Measurements from ENCODE around the gene ZNF738.

Gene ZNF738

DNA sequence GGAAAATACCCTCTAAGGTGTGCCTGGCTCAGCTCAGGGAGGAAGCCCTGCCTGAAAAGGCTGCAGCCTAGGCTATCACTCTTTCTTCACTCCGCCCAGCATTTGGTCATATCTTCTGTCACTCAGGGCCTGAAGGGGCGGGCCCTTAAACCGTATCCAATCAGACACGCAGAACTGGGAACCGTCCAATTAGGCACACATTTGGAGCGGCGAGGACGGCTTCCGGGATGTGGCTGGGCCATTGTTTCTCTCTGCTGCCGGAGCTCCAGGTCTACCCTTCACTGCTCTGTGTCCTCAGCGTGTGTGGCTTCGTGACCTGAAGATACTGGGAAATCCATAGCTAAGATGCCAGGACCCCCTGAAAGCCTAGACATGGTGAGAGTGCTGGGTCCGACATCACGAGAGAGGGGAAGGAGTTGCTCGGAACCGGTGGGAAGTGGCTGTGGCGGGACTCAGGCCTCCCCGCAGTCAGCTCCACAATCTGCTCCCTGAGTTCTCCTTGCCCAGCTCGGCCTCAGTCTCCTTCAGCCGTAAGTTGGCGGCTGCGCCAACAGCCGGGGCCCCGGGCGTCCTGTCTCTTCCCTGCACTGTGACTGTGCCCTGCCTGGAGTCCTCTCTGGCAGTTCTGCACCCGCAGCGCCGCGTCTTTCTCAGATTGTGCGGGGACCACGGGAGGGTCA is 38.2 kb downstream of the ZNF738 start, which contains the start of gene ZNF493:
Gene ZNF493 (plus strand): TSS at position 241 of the 680 bp plus-strand sequence. CDS start 105 bp downstream, at position 346.
- TF ChIP-seq GATA2 (IDR thresholded peaks at IDR 0.05; ENCODE audit: low read depth, low read length) (no peak), GATA3 (IDR thresholded peaks at IDR 0.05; ENCODE audit: low read depth, low read length) (no peak)

DNA sequence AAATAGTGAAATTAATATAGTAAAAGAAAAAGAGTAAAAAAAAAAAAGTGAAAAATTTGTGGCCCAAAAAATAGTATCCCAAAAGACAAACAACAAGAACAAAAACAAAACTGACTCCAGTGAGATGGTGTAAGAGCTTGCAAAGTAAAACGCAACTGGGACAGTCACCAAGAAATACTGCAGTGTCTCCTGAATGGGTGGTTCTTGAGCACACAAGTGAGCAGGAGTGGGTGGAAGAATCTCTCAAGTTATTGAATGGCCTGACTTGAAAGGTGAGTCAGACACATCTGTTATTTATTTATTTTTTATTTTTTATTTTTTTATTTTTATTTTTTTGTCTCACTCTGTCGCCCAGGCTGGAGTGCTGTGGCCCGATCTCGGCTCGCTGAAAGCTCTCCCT is 40.1 kb downstream of the ZNF738 start:
- TF ChIP-seq GATA2 (IDR thresholded peaks at IDR 0.05; ENCODE audit: low read depth, low read length): no peak

DNA sequence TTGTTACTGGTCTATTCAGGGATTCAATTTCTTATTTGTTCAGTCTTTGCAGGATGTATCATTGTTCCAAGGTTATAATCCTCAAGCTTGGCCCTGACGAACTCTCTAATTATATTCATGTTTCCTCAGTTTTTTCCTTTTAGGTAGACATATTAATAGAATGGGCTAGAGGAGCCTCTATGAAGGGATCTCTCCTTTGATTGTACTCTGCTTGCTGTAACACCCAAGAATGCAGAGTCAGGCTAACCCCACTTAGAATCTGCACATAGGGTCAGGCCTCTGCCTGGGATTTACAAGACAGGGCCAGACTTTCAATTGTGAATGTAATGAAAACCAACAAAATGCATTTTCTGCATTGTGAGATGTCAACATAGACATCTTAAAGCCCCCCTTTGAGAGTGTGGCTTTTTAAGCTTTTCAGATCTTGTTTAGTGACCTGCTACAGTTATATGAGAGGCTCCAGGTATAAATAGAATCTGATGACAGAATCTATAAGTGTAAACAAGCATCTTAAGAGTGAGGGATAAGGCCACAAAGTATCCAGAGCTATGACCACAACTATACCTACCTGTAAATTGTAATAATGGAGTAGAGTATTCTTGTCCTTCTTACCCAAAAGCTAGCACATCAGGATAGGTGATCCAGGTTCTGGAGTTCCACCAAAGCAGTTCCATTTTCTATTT is 43.6 kb downstream of the ZNF738 start:
- TF ChIP-seq GATA3 (IDR thresholded peaks at IDR 0.05; ENCODE audit: low read depth, low read length) (no peak), GATA2 (IDR thresholded peaks at IDR 0.05; ENCODE audit: low read depth, low read length) (no peak)

DNA sequence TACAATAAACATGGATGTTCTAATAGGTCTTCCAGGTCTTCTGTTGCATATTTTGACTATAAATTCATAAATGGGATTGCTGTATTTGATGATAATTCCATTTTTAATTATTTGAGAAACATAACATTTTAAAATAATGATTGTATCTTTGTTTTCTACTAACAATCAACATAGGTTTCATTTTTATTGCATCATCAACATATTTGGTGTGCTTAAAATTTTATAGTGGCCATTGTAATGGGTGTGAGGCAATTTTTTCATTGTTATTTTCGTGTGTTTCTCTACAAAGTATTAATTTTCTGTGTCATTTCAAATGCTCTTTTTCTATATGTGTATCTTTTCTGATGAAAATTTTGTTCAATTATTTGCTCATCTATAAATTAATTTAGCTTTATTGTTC is 51.4 kb downstream of the ZNF738 start:
- TF ChIP-seq GATA3 (IDR thresholded peaks at IDR 0.05; ENCODE audit: low read depth, low read length) (no peak), GATA2 (IDR thresholded peaks at IDR 0.05; ENCODE audit: low read depth, low read length) (no peak)

DNA sequence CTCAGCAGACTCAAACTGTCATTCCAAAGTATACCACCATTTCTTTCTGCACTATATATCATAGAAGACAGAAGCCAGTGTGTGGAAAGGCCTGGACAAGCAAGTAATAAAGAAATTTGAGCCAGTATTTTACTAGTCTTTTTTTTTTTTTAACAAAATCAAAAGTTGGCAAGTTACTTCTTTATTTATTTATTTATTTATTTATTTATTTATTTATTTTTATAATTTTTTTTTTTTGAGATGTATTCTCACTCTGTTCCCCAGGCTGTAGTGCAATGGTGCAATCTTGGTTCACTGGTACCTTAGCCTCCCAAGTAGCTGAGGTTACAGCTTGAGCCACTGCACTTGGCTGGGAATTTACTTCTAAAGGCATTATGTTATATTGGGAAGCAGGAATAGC is 63.4 kb downstream of the ZNF738 start:
- TF ChIP-seq GATA2 (IDR thresholded peaks at IDR 0.05; ENCODE audit: low read depth, low read length) (no peak), GATA3 (IDR thresholded peaks at IDR 0.05; ENCODE audit: low read depth, low read length) (no peak)

DNA sequence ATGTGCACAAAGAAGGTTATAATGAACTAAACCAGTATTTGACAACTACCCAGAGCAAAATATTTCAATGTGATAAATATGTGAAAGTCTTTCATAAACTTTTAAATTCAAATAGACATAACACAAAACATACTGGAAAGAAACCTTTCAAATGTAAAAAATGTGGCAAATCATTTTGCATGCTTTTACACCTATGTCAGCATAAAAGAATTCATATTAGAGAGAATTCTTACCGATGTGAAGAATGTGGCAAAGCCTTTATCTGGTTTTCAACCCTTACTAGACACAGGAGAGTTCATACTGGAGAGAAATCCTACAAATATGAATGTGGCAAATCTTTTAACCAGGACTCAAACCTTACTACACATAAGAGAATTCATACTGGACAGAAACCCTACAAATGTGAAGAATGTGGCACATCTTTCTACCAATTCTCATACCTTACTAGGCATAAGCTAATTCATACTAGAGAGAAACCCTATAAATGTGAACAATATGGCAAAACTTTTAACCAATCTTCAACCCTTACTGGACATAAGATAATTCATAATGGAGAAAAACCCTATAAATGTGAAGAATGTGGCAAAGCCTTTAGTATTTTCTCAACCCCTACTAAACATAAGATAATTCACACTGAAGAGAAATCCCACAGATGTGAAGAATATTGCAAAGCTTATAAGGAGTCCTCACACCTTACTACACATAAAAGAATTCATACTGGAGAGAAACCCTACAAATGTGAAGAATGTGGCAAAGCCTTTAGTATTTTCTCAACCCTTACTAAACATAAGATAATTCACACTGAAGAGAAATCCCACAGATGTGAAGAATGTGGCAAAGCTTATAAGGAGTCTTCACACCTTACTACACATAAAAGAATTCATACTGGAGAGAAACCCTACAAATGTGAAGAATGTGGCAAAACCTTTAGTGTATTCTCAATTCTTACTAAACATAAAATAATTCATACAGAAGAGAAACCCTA is 64.5 kb downstream of the ZNF738 start:
- TF ChIP-seq GATA3 (IDR thresholded peaks at IDR 0.05; ENCODE audit: low read depth, low read length) (no peak), GATA2 (IDR thresholded peaks at IDR 0.05; ENCODE audit: low read depth, low read length) (no peak)

Measured in SH-SY5Y (cell line).